ENCODE data around the gene ZMYM2. TPM values are rescaled to one million over a fixed set of nuclear protein-coding genes. Genes with fewer than 3 reads are reported as not detected.

The ZMYM2 gene
- total RNA-seq, 4 donors from 2014 or later: 100 to 154 (median 117) TPM

- TF ChIP-seq POLR2A (IDR thresholded peaks at IDR 0.05) (no peak), CTCF (IDR thresholded peaks at IDR 0.05) (no peak)
- H3K27me3 ChIP-seq: no peaks in the 10 kb centered on the region
- intact Hi-C loops (cut with DNase I): no loop called here
- 79 to 84% methylated on average over 6 of the region's 6 CpGs for WGBS, 2 donors
- no peaks in the 10 kb centered on the region for H3K9me3 ChIP-seq
- H3K4me1 ChIP-seq: peaks cover 8 to 10% of the 10 kb centered on the region in 2 donors
- no peak overlapping the region for H3K27ac ChIP-seq
- no peak for DNase-seq
- H3K36me3 ChIP-seq: no peaks in the 10 kb centered on the region
- no peak overlapping the region for H3K4me3 ChIP-seq (replicated peaks in 1 of 3)
Observed at GRCh38 chr13:20093951-20094350, 135.4 kb downstream of the ZMYM2 start.

- intact Hi-C loops (cut with DNase I): no loop called here
- Histone ChIP-seq H3K9me3 (no peaks in the 10 kb centered on the region), H3K4me1 (peaks cover 3 to 10% of the 10 kb centered on the region in 2 donors), H3K27ac (no peak overlapping the region), H3K27me3 (no peaks in the 10 kb centered on the region), H3K36me3 (no peaks in the 10 kb centered on the region), H3K4me3 (replicated peaks in 1 of 3) (no peak overlapping the region)
- TF ChIP-seq CTCF (IDR thresholded peaks at IDR 0.05) (no peak), POLR2A (IDR thresholded peaks at IDR 0.05) (no peak)
- 66 to 72% methylated on average over 9 of the region's 9 CpGs for WGBS, 2 donors
- no peak for DNase-seq
Observed at GRCh38 chr13:20099319-20099718, 140.8 kb downstream of the ZMYM2 start.

- Histone ChIP-seq H3K27me3 (no peaks in the 10 kb centered on the region), H3K36me3 (no peaks in the 10 kb centered on the region), H3K27ac (no peak overlapping the region), H3K4me3 (replicated peaks in 1 of 3) (no peak overlapping the region), H3K4me1 (no peaks in the 10 kb centered on the region), H3K9me3 (no peaks in the 10 kb centered on the region)
- DNase-seq: no peak
- no peak for TF ChIP-seq POLR2A (IDR thresholded peaks at IDR 0.05)
- no peak for TF ChIP-seq CTCF (IDR thresholded peaks at IDR 0.05)
- intact Hi-C loops (cut with DNase I): no loop called here
- 50% methylated on average over 8 of the region's 8 CpGs for WGBS, 2 donors
Observed at GRCh38 chr13:20101467-20102316, 143.2 kb downstream of the ZMYM2 start.

- WGBS, 2 donors: 53 to 55% methylated on average over 9 of the region's 9 CpGs
- no peak for TF ChIP-seq CTCF (IDR thresholded peaks at IDR 0.05)
- TF ChIP-seq POLR2A (IDR thresholded peaks at IDR 0.05): no peak
- H3K36me3 ChIP-seq: no peaks in the 10 kb centered on the region
- intact Hi-C loops (cut with DNase I): no loop called here
- no peaks in the 10 kb centered on the region for H3K27me3 ChIP-seq
- no peaks in the 10 kb centered on the region for H3K9me3 ChIP-seq
- peaks cover 0 to 5% of the 10 kb centered on the region in 2 donors for H3K4me1 ChIP-seq
- no peak for DNase-seq
- no peak overlapping the region for H3K4me3 ChIP-seq (replicated peaks in 1 of 3)
- no peak overlapping the region for H3K27ac ChIP-seq
Observed at GRCh38 chr13:20102525-20103180, 144.1 kb downstream of the ZMYM2 start.

- Histone ChIP-seq H3K27me3 (no peaks in the 10 kb centered on the region), H3K36me3 (no peaks in the 10 kb centered on the region), H3K27ac (no peak overlapping the region), H3K4me3 (replicated peaks in 1 of 3) (no peak overlapping the region), H3K4me1 (peaks cover 0 to 5% of the 10 kb centered on the region in 2 donors), H3K9me3 (no peaks in the 10 kb centered on the region)
- intact Hi-C loops (cut with DNase I): no loop called here
- TF ChIP-seq POLR2A (IDR thresholded peaks at IDR 0.05): no peak
- TF ChIP-seq CTCF (IDR thresholded peaks at IDR 0.05): no peak
- no peak for DNase-seq
- WGBS, 2 donors: 90 to 94% methylated on average over 13 of the region's 13 CpGs
Observed at GRCh38 chr13:20105161-20105689, 146.7 kb downstream of the ZMYM2 start.

Data from thyroid gland (tissue), 4 donors.